IPS-20b (cell line): Measurements from ENCODE around the gene PDGFRB.

Experiments used
- H3K27ac ChIP-seq: one replicate; pipeline ENCODE4 v1.5.1; 2013; ENCODE audit warnings: low read length
- H3K27me3 ChIP-seq: 2 replicates; pipeline ENCODE4 v1.6.1; 2013; ENCODE audit warnings: mild to moderate bottlenecking, low read length, inconsistent platforms; ENCODE audit not compliant: insufficient read depth
- H3K36me3 ChIP-seq: 2 replicates; pipeline ENCODE4 v1.6.1; 2013; ENCODE audit warnings: low read depth, mild to moderate bottlenecking, inconsistent platforms, low read length, moderate library complexity; ENCODE audit not compliant: insufficient read depth
- H3K4me1 ChIP-seq: 2 replicates; pipeline ENCODE4 v1.6.1; 2013; ENCODE audit warnings: mild to moderate bottlenecking, control low read depth, inconsistent platforms, low read length, moderate library complexity; ENCODE audit not compliant: insufficient read depth
- H3K4me3 ChIP-seq: 2 replicates; pipeline ENCODE4 v1.5.1; 2013; ENCODE audit warnings: mild to moderate bottlenecking, low read length, inconsistent platforms
- H3K9ac ChIP-seq: 2 replicates; pipeline ENCODE4 v1.6.1; 2013; ENCODE audit warnings: low read depth, mild to moderate bottlenecking, inconsistent platforms, low read length, moderate library complexity
- H3K9me3 ChIP-seq: 2 replicates; pipeline ENCODE4 v1.6.1; 2013; ENCODE audit warnings: mild to moderate bottlenecking, low read depth, low read length, inconsistent platforms; ENCODE audit not compliant: insufficient read depth

The PDGFRB gene

DNA sequence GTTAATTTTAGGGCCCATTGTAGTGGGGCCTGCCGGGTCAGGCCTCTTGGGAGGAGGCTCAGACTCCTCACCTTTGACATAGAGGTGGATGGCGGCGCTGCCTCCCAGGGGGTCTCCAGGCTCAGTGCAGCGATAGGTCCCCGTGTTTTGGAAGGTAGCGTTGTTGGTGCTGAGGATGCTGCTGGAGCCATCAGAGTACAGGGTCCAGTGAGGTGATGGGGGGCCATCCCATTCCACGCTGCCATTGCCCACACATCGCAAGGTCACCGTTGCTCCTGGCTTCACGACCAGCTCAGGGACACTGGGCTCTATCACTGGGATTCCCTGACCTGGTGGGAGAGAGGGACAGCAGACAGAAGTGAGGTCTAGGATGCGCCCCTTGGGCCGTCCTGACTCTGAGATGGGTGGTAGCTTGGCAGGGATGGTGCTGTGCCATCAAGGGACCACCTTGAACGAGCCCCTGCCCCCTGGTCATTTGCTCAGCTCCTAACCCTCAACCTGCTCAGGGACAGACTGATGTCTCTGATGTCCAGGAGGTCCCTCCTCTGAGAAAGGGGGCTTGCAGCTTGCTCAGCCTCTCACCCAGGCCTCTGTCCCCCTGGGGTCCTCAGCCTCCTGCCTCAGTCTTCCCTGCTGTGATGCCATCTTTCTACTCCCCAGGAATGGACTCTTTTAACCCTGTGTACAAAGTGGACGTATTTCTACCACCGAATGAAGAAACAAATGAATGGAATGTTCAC lies 74.8 kb downstream of the PDGFRB start:
- H3K36me3 ChIP-seq, result no peaks in the 10 kb centered on the region

DNA sequence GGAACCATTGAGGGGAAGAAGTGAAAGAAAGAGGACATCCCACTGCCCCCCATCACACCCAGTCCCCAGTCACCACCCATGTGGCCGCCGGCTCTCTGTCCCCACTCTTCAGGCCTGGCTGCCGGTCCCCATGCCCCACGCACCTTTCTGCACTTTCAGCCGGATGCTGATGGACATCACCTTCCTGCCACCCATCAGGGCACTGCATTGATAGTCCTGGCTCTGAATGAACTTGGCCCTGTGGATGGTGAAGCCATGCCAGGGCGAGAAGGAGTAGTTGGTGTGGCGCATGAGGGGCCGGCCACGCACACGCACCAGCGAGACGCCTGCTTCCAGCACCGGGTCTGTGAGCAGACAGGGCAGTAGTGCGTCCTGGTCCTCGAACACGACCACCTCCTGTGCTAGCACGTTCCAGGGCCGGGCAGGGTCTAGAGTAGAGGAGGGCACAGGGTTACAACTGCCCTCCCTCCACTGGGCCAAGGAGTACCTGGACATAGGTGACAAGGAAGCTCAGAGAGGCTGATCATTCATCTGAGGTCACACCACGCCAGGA lies 75.7 kb downstream of the PDGFRB start:
- no peaks in the 10 kb centered on the region for H3K36me3 ChIP-seq
- H3K9ac ChIP-seq, result no peak overlapping the region
- H3K4me1 ChIP-seq, result peaks cover 8% of the 10 kb centered on the region; the same call in 1 of the 2 replicates
- H3K4me3 ChIP-seq, result no peak overlapping the region
- peaks cover 7% of the 10 kb centered on the region; the same call in 1 of the 2 replicates for H3K27me3 ChIP-seq
- no peak overlapping the region for H3K27ac ChIP-seq
- H3K9me3 ChIP-seq, result no peaks in the 10 kb centered on the region

More for the DNA sequence above, 74.8 kb downstream of the PDGFRB start:
- Histone ChIP-seq H3K9me3 (no peaks in the 10 kb centered on the region), H3K4me1 (peaks cover 8% of the 10 kb centered on the region; the same call in 1 of the 2 replicates), H3K4me3 (no peak overlapping the region), H3K27ac (no peak overlapping the region), H3K9ac (no peak overlapping the region), H3K27me3 (peaks cover 5% of the 10 kb centered on the region; the same call in 1 of the 2 replicates)

DNA sequence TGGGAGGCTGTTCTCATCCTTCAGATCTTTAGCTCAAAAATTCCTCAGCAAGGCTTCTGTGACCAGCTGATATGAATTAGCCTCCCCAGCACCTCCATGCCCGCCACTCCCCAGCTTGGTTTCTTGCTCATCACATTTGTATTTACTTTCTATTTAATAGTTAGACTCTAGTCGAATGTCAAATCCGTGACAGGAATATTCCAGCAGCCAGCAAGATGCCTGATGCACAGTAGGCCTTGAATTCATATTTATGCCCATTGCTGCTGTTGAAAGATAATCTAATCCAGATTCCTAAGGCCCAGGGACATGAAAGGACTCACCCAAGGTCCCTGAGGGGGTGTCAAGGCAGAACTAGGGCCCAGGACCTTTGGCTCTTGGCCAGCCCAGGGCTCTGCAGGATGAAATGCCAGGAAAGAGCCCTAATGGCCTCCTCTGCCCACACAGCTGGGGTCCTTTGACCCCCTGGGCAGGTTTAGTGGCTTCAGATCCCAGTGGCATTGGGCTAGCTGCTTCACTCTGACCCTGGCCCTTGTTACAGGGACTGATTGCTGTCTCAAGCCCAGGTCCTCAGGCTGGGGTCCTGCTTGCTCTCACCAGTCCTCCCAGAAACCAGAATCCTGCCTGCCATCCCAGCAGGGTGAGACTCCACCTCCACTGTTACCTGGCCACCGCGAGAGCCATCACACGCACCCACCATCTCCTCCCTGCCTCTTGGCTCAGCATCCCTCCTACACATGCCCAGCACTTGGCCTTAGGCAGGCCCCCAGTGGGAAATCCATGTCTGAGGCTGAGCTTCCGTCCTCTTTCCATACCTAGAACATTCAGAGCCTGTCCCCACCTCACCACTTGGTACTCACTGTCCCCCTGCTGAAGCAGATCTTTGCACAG lies 76.6 kb downstream of the PDGFRB start:
- Histone ChIP-seq H3K27me3 (peaks cover 7% of the 10 kb centered on the region; the same call in 1 of the 2 replicates), H3K4me1 (peaks cover 8% of the 10 kb centered on the region; the same call in 1 of the 2 replicates), H3K4me3 (no peak overlapping the region), H3K27ac (no peak overlapping the region), H3K9ac (no peak overlapping the region), H3K36me3 (no peaks in the 10 kb centered on the region), H3K9me3 (no peaks in the 10 kb centered on the region)

DNA sequence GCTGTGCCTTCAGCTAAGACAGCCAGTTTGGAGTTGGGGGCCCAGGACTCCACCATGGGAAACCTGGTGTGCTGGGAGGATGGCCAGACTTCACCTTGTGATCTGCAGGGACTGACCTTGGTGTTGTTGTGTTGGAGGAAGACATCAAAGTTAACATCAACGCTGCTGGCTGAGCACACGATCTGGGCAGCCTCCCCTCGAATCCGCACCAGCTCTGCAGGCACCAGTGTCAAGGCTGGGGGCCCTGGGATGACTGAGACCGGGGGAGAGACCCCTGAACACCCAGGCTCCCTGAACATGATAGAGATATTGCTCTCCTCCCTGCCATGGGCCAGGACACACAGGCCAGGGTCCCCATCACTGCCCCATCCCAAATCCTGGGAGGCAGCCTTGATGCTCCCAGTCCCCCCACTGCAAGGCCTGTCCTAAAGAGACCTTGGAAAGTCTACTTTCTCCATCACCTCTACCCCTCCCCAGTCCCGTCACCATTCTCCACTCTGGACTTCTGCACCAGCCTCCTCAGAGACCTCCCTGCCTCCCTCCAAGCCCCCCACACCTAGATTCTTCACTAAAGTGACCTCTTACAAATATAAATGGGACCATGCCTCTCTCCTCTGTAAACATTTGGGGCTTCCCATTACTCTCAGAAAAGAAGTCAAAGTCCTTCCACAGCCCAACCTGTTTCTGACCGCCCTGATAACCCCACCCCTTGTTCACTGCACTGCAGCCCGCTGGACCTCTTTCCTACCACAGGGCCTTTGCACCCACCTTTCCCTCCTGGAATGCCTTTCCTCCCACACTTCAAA lies 77.4 kb downstream of the PDGFRB start:
- Histone ChIP-seq H3K9ac (no peak overlapping the region), H3K4me1 (peaks cover 8% of the 10 kb centered on the region; the same call in 1 of the 2 replicates), H3K27me3 (peaks cover 7% of the 10 kb centered on the region; the same call in 1 of the 2 replicates)

DNA sequence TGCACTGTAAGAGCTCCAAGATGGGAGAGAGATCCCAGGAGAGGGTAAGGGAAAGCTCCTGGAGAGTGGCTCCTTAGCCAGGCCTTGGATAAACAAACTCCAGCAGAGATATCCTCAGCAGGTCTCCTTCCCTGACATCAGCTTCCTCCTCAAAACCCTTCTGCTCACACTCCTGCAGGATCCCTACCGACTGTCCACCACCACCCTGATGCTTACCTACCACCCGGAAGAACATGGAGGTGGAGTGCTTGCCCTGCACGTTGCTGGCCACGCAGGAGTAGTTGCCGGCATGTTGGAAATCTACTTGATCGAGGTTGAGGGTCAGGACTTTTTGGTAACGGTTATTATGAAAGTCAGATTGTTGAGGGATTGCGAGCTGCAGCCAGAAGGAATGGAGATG lies 78.6 kb downstream of the PDGFRB start:
- H3K4me3 ChIP-seq, result no peak overlapping the region
- H3K9me3 ChIP-seq, result no peaks in the 10 kb centered on the region
- no peaks in the 10 kb centered on the region for H3K36me3 ChIP-seq
- H3K27me3 ChIP-seq, result peaks cover 7% of the 10 kb centered on the region; the same call in 1 of the 2 replicates
- H3K27ac ChIP-seq, result no peak overlapping the region
- H3K4me1 ChIP-seq, result peaks cover 6% of the 10 kb centered on the region; the same call in 1 of the 2 replicates
- H3K9ac ChIP-seq, result no peak overlapping the region

More for the DNA sequence above, 77.4 kb downstream of the PDGFRB start:
- H3K9me3 ChIP-seq, result no peaks in the 10 kb centered on the region
- no peak overlapping the region for H3K27ac ChIP-seq
- no peak overlapping the region for H3K4me3 ChIP-seq
- H3K36me3 ChIP-seq, result no peaks in the 10 kb centered on the region

DNA sequence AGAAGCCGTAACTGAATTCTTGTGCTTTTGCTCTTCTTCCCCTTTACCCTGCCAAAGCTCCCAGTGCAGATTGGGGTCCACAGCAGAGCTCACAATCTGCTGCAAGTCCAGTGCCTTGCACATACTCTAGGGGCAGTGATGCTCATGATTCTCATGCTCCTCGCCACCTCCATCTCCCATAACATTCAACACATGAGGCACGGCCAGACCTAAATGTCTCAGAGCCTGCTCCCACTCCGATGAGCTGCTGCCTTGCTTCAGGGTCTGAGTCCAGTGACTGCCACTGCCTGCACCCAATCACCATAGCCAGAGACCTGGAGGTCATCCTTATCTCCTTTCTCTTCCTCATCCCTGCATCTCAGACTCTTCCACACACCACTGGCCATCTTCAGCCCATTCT lies 79.8 kb downstream of the PDGFRB start:
- H3K36me3 ChIP-seq, result no peaks in the 10 kb centered on the region
- no peaks in the 10 kb centered on the region for H3K9me3 ChIP-seq
- peaks cover 7% of the 10 kb centered on the region; the same call in 1 of the 2 replicates for H3K27me3 ChIP-seq
- H3K4me1 ChIP-seq, result no peaks in the 10 kb centered on the region
- no peak overlapping the region for H3K4me3 ChIP-seq
- no peak overlapping the region for H3K9ac ChIP-seq
- no peak overlapping the region for H3K27ac ChIP-seq

DNA sequence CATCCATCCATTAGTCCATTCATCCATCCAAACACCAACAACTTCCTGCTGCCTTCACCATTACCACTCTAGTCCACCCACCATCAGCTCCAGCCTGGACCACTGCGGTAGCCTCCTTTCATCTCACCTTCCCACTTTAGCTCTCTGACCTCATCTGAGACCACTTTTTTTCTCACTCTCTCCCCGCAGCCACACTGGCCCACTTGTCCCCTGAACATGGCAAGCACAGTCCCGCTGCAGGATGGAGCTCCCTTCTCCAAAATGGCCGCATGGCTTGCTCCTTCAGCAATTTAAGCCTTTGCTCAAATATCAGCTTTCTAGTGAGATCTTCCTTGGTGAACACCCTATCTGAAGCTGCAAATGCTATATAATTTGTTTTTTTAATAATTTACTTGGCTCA lies 80.4 kb downstream of the PDGFRB start:
- no peaks in the 10 kb centered on the region for H3K36me3 ChIP-seq

DNA sequence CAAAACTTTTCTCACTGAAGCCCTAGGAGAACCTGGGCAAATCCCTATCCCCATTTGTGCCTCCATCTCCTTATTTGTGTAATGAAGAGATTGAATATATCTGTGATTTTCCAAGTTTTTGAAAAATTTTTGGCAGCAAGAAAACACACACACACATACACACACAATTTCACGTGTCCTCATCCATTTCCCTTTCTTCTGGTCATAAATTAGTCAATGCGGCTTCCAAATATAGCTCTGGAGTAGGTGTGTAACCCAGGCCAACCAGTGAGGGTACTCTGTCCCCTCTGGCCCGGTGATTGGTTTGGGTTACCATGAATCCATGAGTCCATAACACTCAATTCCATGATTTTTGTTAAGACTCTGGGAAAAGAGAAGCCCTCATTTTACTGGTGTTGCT lies 82.0 kb downstream of the PDGFRB start:
- H3K4me3 ChIP-seq, result no peak overlapping the region
- no peaks in the 10 kb centered on the region for H3K4me1 ChIP-seq
- H3K27me3 ChIP-seq, result peaks cover 7% of the 10 kb centered on the region; the same call in 1 of the 2 replicates
- H3K36me3 ChIP-seq, result no peaks in the 10 kb centered on the region
- H3K9ac ChIP-seq, result no peak overlapping the region
- H3K27ac ChIP-seq, result no peak overlapping the region
- H3K9me3 ChIP-seq, result no peaks in the 10 kb centered on the region

More for the DNA sequence above, 80.4 kb downstream of the PDGFRB start:
- Histone ChIP-seq H3K4me3 (no peak overlapping the region), H3K27me3 (peaks cover 7% of the 10 kb centered on the region; the same call in 1 of the 2 replicates), H3K27ac (no peak overlapping the region), H3K9me3 (no peaks in the 10 kb centered on the region), H3K9ac (no peak overlapping the region), H3K4me1 (no peaks in the 10 kb centered on the region)

DNA sequence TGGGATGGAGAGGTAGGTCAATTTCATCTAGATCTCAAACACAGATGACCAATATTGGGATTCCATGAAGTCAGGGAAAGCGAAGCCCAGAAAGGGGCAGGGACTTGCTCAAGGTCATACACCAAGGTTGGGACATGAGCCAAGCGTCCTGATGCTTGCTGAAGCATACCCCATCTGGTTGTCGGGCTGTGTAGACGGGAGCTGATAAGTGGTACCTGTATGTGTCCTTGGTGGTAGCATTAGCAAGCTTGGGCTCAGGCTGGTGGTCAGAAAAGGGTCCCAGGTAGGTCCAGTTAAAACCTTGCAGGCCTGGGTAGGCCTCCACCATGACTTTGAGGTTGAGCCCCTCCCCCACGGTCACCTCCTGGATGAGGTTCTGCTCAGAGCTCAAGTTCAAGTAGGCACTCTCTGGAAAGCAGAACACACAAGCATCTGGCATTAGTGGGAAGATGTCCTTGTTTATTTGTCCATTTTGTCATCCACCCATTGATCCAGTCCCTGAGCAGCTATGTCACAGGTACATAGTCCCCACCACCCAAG lies 82.5 kb downstream of the PDGFRB start:
- H3K9ac ChIP-seq, result no peak overlapping the region
- no peak overlapping the region for H3K27ac ChIP-seq
- H3K4me1 ChIP-seq, result no peaks in the 10 kb centered on the region
- H3K4me3 ChIP-seq, result no peak overlapping the region
- no peaks in the 10 kb centered on the region for H3K36me3 ChIP-seq
- H3K9me3 ChIP-seq, result no peaks in the 10 kb centered on the region
- peaks cover 7% of the 10 kb centered on the region; the same call in 1 of the 2 replicates for H3K27me3 ChIP-seq

DNA sequence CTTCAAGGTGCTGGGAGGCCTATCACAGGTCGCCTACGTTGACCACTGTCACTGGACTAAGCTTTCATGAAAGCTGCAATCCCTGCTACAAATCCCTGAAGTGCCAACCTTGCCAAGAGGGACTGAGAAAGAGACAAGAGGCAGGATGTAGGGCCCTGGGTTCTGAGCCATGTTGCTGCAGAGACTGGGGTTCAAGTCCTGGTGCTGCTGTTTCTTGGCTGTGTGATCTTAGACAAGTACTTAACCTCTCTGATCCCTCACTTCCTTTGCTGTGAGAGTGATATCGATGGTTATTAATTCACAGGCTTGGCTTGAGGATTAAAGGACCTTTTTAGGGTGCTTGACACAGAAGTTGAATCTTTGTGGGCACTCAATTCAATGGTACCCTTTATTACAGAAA lies 84.8 kb downstream of the PDGFRB start:
- no peak overlapping the region for H3K27ac ChIP-seq
- no peak overlapping the region for H3K4me3 ChIP-seq
- H3K4me1 ChIP-seq, result no peaks in the 10 kb centered on the region
- no peak overlapping the region for H3K9ac ChIP-seq
- H3K27me3 ChIP-seq, result 0 out of 2 replicates have a peak, but pooled peaks cover 2% of the 10 kb centered on the region
- no peaks in the 10 kb centered on the region for H3K9me3 ChIP-seq
- H3K36me3 ChIP-seq, result no peaks in the 10 kb centered on the region
